Endometrium (tissue), 2 donors: ENCODE measurements around the gene SLFNL1.

Source experiments
- FAIRE-seq: peaks from 2 replicates; lab custom pipeline; 2012; peaks lifted over from hg19 to GRCh38; lab: Jason Lieb, UNC
- donor health status: control.
- donor health status: control.

SLFNL1 gene

DNA sequence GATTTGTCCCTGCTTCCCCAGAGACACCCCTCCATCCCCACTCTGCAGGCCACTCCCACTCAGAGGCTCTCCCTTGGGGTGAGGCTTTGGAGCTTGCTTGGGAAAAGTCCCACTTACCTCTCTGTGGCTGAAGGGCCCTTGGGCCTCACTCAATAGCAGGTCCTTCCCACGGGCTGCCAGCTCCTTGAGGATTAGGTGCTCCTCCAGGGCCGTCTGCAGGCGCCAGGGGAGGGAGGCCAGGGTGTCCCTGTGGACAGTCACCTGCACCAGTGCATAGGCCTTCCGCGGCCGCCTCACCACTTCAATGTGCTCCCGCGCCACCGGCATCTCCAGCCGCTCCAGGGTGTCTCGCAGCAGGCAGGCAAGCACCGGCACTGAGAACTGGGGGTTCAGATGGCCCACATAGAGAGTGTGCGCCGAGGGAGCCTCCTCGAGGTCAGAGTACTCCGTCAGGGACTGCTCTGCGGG is 1.4 kb downstream of the SLFNL1 start:
- FAIRE-seq = no peak

DNA sequence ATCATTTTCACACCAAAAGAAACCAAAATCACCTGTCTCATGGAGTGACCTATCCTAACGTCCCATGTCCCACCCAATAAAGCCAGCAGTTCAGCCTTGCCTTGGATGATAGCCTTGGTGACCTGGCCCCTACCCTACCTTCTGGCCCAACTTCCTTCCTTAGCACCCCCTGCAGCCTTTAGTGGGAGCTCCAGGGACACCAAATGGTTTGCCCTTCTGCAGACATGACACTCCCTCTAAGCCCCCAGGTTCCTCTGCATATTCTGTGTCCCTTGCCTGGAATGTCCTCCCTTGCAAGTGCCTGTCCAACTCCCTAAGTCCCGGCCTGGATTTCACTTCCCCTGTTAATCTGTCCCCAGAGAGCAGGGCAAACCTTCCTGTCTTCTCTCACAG is 2.2 kb downstream of the SLFNL1 start:
- no peak for FAIRE-seq

DNA sequence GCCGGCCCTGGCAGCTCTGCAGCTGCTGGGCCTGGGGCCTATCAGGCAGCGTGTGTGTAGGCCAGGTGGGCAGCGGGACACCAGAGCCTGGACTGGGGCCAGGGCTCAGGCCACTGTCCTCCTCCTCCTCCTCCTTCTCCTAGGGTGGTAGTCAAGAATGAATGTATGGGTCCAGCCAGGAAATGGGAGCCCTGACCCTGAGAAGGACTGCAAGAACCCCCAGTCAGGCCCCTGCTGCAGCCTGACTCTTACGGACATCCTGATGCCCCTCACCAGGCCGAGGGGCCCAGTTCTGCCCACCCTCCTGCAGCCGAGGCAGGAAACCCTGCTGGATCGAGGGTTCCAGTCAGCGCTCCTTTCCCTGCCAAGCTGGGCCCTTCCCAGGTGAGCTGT is 3.5 kb downstream of the SLFNL1 start:
- FAIRE-seq = no peak

GRCh38 chr1:41017141-41018017 is 4.1 kb downstream of the SLFNL1 start:
- FAIRE-seq = no peak

DNA sequence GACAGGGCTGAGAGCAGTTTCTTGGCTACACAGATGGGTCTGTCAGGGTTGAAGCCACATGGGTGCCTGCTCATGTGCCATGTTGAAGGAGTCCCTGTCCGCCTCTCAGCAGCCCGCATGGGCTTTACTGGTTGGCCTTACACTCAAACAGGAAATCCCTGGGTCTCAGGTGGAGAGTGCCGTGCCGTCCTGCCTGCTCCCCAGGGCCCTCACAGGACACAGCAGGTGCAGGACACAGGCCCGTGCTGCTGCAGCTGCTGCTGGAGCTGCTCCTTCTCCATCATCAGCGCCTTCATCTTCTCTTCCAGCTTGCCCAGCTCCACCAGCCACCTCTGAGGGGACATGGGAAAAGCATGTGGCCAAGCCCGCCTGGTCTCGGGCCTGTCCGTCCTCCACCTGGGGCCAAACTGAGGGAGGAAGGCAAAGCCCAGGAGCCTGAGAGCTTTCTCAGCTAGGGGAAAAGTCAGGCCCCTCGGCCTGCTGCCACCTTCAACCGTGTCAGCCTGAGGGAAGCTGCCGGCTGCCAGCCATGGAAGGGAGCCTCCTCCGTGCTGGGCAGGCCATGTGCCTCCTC is 5.5 kb downstream of the SLFNL1 start:
- no peak for FAIRE-seq

DNA sequence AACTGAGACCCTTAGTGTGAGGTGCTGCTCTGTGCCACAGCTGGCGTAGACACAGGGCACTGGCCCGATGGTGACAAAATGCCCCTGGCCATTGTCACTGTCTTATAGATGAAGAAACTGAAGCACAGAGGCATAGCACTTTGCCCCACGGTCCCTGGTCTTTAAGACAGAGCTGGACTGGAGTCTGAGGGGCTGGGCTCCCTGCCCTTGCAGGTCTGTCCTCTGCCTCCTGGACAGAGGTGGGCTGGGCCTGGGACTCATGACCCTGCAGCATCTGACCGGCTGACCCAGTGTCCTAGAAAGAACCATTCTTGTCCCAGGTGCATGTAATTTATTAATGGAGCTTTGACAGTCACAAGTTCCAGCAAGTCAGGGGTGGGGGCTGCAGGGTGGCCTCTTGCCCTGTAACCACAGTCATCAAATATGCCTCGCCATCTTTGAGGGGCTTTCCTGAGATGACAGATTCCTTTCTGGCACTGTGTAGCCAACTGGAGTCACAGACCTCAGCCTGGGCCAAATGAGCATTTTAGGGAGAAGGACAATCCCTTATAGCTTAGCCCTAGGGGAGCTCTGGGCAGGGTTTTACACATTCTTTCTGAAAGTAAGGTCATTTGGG is 6.1 kb downstream of the SLFNL1 start:
- no peak for FAIRE-seq

GRCh38 chr1:41014871-41015270 is 6.7 kb downstream of the SLFNL1 start:
- FAIRE-seq = no peak

DNA sequence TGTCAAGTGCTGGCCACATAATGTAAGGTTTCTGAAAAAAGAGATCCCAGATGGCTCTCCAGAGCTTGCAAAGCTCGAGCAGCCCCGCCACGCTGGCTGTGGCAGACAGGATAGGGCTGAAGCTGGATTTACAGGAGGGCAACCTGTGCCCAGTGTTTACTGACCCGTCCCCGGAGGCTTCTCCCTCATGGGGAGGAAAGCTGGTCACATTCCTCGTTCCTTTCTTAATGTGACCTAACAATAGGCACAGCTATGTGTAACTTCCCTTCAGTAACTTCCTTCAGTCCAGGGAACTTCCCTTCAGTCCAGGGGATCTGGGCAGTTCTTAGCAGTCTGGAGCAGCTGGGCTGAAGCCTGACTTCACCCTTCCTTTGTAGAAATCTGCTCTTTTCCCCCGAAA is 7.7 kb downstream of the SLFNL1 start:
- FAIRE-seq = no peak

- no peak for FAIRE-seq
Measured at GRCh38 chr1:41013024-41013423, 8.5 kb downstream of the SLFNL1 start.

DNA sequence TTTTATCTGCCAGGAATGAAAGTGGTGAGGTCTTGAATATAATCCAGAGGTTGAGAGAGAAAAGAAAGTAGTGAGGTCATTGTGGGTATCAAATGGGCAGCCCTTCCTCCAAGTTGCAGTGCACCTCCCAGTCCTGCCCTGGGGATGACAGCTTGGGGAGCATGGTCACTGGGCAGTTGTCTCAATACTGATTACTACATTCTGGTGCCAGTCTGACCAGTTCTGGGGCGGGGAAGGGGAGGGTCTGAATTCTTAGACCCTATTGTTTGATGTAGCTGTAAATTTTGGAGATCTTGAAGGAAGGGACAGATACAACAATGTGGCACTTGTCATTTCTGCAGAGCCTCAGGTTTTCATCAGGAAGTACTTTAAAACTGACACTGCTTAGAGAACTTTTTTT is 11.2 kb downstream of the SLFNL1 start:
- no peak for FAIRE-seq

DNA sequence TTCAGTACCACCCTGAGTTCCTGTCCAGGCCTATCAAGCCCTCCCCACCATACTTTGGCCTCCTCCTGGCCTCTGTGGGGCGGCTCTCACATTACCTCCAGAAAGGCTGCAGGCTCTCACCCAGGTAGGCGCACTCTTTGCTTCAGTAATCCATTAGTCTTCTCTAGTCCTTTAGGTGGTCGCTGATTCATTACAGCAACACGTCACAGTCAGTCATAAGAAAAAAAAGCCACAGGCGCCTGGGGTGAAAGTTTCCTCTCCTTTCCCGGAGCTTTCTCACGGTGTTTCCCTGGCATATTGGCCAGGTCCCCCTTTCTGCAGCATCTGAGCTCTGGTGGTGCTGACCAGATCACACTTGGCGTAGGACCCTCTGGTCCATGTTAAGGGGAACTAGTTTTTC is 12.1 kb downstream of the SLFNL1 start:
- FAIRE-seq = no peak

DNA sequence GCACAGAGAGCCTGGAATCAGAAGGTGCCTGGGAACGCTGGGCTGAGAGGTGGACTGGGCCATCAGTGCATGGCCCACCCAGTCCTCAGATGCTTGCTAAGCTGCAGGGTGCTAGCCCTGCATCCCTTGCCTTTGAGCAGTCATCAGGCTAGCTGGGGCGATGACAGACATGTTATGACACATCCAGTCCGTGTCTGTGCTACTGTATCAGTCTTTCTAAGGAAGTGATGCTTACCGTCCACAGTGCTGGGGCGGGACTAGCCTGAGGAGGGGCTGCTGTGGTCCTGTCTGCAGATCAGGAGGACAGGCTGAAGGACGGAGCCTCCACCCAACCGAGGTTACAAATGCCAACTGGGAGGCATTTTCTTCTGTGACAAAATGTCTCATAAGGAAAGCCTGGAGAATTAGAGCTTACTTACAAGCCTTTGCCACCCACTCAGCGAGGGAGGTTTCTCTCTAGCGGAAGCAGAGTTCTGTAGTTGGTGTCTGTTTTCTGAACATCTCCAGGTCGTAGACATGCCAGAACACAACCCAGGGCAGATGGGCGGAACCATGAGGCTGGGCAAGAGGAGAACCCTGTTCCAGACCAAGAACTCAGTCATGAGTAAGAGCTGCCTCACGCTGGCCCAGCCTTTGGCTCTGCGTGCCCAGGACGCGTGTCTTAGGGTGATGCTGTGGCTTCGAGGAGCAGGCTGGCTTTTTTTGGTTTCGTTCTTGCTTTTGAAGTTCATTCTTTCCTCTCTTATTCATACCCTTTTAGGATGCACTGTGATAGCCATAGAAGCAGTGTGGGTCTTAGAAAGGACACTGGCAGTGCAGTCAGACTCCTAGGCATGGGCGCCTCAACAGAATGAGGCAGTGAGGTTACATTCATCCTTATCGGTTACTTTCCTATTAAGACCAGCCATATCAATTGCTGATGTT is 14.3 kb downstream of the SLFNL1 start:
- no peak for FAIRE-seq

DNA sequence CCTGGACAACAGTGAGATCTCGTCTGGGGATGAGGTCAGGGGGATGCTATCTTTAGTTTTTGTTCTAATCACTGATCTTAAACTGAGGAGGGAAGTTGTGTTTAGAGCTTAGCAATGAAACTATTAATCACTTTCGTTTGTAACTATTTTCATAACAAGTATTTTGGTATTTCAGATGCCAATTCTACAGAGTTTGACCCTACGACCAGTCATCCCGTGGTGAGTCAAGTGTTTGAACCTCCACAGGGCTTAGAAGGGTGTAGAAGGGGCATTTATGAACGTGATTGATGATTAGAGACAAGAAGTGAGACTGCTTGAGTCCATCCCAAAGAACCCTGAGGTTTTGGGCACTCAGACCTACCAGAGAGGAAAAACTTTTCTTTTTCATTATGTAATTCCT is 15.6 kb downstream of the SLFNL1 start:
- no peak for FAIRE-seq

- no peak for FAIRE-seq
Measured at GRCh38 chr1:41003640-41004220, 17.8 kb downstream of the SLFNL1 start.

DNA sequence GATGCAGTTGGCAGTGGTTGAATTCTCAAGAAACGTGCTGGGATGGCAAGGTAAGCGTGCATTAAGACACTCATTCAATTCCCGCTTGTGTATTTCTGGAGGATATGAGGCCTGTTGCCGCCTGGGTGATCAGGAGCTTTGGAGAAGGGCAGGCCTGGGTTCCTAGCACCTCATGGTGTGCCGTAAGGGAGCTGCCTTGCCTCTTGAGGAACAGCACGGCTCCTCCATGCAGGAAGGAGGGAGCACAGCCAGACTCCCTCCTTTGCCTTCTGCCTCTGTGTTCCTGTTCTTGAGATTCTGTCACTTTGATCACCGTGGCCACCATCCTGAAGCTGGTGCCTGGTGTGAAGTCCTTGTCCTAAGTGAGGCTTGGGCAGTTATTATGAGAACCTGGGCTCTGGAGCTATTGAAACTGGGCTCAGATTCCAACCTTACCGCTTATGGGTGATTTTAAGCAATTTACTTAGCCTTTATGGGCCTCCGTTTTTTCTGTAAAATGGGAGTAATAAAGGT is 18.3 kb downstream of the SLFNL1 start:
- FAIRE-seq = no peak

DNA sequence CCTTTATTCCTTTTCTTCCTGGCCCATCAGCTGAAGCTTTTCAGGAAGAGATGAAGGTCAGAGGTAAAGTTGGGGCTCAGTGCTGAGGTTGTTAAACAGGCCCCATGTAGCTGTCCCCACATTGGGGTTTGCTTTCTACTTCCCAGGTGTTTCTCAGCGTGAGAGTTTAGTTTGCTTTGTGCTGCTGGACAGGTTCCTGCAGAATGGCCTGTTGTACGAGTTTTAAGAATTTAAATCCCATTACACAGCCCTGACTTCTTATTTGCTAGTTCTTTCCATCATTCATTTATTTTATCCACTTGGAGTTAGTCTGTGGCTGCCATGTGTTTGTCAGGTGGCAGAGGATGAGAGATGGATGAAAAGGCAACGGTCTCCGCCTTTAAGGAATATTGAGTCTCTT is 22.9 kb downstream of the SLFNL1 start:
- no peak for FAIRE-seq

GRCh38 chr1:40997096-40997495 is 24.4 kb downstream of the SLFNL1 start:
- FAIRE-seq = no peak

DNA sequence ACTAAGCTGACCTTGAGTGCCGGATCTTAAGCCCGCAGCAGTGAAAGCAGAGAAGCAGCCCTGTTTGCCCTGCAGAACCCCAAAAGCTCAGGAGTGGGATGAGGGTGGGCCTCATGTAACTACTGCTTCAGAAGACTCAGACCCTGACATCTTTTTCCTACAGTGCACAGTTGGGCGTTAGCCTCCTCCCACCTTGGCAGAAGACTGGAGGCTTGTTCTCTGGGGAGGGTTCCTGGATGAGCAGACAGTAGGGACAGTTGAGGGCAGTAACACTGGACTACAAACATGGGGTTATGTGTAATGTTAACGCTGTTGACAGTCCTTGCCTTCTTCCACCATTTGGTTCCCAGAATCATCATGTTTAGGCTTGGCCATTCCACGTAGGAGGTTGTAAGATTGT is 32.5 kb downstream of the SLFNL1 start:
- no peak for FAIRE-seq

- FAIRE-seq = no peak
Measured at GRCh38 chr1:40988280-40988679, 33.2 kb downstream of the SLFNL1 start.

DNA sequence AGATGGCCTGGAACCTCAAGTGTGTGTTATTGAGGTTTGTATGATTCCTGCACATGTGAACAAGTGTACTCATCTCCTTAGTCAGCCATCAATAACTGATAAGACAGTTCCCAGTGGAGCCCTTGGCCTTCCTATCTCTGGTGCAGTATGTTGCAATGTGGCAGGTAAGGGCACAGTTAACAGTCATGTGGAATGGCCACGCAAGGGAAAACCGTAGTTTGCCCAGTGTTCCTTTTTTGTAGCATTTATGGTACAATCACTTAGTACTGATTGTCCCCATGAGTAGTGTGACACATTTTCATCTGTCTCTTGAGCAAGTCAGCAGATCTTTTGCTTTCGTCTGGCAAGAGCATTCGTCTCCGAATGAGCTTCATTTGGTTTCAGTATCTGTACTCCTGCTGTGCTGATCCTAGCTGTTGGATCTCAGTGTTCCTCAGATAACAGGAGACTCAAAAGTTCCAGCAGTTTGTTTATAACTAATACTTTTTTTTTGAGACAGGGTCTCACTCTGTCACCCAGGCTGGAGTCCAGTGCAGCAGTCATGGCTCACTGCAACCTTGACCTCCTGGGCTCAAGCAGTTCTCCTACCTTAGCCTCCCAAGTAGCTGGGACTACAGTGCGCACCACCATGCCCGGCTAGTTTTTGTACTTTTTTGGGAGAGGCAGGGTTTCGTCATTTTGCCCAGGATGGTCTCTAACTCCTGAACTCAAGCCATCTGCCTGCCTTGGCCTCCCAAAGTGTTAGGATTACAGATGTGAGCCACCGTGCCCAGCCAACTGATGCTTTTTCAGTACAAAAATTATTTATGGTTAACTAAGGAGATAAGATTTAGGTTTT is 33.9 kb downstream of the SLFNL1 start:
- FAIRE-seq = no peak

- no peak for FAIRE-seq
Measured at GRCh38 chr1:40986956-40987355, 34.6 kb downstream of the SLFNL1 start.
